ENCODE measurements around the gene FBXW9.

Gene FBXW9

DNA sequence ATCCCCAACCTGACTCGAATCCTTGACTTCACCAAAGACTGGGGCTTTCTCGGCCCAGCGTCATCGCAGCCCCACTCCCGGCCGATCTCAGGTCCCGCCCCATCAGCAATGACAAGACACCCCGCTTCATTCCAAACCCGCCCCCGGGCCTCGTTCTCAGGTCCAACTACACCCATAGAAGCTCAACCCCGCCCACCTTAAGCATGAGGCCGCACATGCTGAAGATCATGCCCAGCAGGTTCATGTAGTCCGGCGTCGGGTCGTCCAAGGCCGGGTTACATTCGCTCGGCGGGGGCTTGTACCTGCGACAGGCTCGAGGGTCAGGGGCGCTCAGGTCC is 27.5 kb downstream of the FBXW9 start:
- TF ChIP-seq, protein P1, sequence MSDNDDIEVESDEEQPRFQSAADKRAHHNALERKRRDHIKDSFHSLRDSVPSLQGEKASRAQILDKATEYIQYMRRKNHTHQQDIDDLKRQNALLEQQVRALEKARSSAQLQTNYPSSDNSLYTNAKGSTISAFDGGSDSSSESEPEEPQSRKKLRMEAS (IDR thresholded peaks at IDR 0.05) = peak; percentile 69
- TF ChIP-seq EP300 (IDR thresholded peaks at IDR 0.05; ENCODE audit: borderline replicate concordance) = no peak

DNA sequence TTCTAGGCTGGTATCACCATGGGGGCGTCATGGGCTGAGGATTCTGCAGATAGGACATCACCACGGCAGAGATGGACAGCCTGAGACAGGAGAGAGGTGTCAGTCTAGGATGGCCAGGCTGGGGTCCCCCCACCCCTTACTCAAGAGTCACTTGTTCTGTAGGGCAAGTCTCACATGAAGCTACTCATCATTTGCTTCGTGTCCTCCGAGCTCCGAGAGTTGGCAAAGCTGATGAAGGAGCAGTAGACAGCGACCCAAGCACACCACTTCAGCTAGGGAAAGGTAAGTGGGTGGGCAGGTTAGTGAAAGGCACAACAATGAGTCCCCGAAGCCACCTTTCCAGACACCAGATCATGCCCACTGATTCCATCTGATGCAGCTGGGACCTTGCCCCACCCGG is 28.1 kb downstream of the FBXW9 start:
- TF ChIP-seq TEAD4 (IDR thresholded peaks at IDR 0.05) (no peak), ZBTB7A (IDR thresholded peaks at IDR 0.05; ENCODE audit: low read depth) (no peak), TCF12 (IDR thresholded peaks at IDR 0.05; ENCODE audit: low read depth) (no peak), TAF1 (IDR thresholded peaks at IDR 0.05; ENCODE audit: low read depth) (no peak), YY1 (IDR thresholded peaks at IDR 0.05; ENCODE audit: low read depth) (no peak), CEBPB (IDR thresholded peaks at IDR 0.05) (no peak), FOXM1 (IDR thresholded peaks at IDR 0.05; ENCODE audit: borderline replicate concordance, low read depth) (no peak), RAD21 (IDR thresholded peaks at IDR 0.05; ENCODE audit: low read depth) (no peak), NFIC (IDR thresholded peaks at IDR 0.05) (no peak), EP300 (IDR thresholded peaks at IDR 0.05; ENCODE audit: borderline replicate concordance) (no peak), EGR1 (IDR thresholded peaks at IDR 0.05) (no peak), CREB1 (IDR thresholded peaks at IDR 0.05; ENCODE audit: low read depth) (no peak)
- TF ChIP-seq, protein P2, sequence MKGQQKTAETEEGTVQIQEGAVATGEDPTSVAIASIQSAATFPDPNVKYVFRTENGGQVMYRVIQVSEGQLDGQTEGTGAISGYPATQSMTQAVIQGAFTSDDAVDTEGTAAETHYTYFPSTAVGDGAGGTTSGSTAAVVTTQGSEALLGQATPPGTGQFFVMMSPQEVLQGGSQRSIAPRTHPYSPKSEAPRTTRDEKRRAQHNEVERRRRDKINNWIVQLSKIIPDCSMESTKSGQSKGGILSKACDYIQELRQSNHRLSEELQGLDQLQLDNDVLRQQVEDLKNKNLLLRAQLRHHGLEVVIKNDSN (IDR thresholded peaks at IDR 0.05) = no peak
- TF ChIP-seq, protein P3, sequence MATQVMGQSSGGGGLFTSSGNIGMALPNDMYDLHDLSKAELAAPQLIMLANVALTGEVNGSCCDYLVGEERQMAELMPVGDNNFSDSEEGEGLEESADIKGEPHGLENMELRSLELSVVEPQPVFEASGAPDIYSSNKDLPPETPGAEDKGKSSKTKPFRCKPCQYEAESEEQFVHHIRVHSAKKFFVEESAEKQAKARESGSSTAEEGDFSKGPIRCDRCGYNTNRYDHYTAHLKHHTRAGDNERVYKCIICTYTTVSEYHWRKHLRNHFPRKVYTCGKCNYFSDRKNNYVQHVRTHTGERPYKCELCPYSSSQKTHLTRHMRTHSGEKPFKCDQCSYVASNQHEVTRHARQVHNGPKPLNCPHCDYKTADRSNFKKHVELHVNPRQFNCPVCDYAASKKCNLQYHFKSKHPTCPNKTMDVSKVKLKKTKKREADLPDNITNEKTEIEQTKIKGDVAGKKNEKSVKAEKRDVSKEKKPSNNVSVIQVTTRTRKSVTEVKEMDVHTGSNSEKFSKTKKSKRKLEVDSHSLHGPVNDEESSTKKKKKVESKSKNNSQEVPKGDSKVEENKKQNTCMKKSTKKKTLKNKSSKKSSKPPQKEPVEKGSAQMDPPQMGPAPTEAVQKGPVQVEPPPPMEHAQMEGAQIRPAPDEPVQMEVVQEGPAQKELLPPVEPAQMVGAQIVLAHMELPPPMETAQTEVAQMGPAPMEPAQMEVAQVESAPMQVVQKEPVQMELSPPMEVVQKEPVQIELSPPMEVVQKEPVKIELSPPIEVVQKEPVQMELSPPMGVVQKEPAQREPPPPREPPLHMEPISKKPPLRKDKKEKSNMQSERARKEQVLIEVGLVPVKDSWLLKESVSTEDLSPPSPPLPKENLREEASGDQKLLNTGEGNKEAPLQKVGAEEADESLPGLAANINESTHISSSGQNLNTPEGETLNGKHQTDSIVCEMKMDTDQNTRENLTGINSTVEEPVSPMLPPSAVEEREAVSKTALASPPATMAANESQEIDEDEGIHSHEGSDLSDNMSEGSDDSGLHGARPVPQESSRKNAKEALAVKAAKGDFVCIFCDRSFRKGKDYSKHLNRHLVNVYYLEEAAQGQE (IDR thresholded peaks at IDR 0.05; ENCODE audit: low read depth) = no peak
- TF ChIP-seq, protein P1 (IDR thresholded peaks at IDR 0.05) = no peak

DNA sequence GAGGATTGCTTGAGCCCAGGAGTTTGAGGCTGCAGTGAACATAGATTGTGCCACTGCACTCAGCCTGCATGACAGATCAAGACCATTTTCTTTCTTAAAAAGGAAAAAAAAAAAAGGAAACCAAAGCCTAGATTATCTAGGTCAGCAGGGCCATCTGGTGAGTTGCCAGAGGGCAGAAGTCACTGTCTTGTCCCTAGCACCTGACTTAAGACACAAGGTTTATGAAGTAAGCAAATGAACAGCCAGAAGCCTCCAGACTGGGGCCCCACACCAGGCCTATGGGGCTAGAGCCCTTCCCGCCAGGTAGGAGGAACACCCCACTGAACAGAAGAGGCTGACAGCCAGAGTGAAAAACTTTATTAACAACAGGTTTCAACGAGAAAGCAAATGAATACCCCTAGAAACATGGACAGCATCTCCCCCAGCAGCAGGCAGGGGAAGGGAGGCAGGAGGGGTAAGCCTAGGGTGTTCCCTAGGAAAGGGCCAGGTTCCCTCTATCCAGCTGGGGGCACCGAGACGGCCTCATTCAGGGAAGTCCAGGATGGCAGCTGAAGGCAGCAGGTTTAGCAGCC is 28.6 kb downstream of the FBXW9 start:
- TF ChIP-seq EGR1 (IDR thresholded peaks at IDR 0.05) (no peak), TAF1 (IDR thresholded peaks at IDR 0.05; ENCODE audit: low read depth) (no peak), NFIC (IDR thresholded peaks at IDR 0.05) (no peak), EP300 (IDR thresholded peaks at IDR 0.05; ENCODE audit: borderline replicate concordance) (no peak), CEBPB (IDR thresholded peaks at IDR 0.05) (no peak), TEAD4 (IDR thresholded peaks at IDR 0.05) (no peak), FOXM1 (IDR thresholded peaks at IDR 0.05; ENCODE audit: borderline replicate concordance, low read depth) (no peak)
- TF ChIP-seq, protein P2 (IDR thresholded peaks at IDR 0.05) = no peak
- TF ChIP-seq, protein P1 (IDR thresholded peaks at IDR 0.05) = no peak
- TF ChIP-seq, protein P3 (IDR thresholded peaks at IDR 0.05; ENCODE audit: low read depth) = no peak

DNA sequence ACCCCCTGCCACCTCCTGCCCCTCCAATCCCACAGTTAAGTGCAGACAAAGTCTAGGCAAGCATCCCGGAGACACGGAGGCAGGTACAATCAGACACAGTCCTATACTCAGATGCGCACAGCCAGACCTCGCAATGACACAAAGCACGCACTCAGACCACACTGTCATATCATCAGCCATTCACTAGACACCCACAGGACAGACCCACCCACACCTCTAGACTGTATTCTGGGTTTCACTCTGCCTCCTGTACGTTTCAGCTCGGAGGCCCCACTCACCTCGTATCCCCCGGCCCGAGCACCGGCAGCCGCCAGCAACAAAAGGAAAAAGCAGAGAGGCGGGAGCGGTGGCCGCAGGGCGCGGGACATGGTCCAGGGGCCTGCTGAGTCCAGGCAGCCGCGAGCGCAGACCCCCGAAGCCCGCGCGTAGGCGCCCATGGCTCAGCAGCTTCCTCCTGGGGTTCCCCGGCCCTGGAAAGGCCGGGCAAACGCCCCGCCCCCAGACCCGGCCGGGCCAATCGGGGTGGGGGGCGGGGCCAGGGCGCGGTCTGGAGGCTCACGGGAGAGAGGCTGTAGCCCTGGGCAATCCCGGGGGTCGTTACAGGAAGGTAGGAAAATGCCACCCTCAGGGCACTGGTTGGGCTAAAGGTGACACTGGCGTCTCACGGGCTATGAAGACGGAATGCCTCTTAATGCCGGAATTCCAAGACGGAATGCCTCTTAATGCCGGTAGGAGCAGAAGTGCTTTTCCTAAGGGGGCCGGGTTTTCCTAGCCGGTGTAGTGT is 30.0 kb downstream of the FBXW9 start, which contains the start of the genes MAN2B1 and WDR83:
Gene MAN2B1, minus strand, starts transcription at position 478 of the 784 bp plus-strand sequence. Its CDS starts 41 bp downstream, at position 437.
Gene WDR83, plus strand, starts transcription at position 543 of the 784 bp plus-strand sequence. CDS start 2,984 bp downstream, outside the sequence.
- peak; percentile 55; the same call in 1 of the 2 replicates for TF ChIP-seq TAF1 (IDR thresholded peaks at IDR 0.05; ENCODE audit: low read depth)
- 0 out of 2 replicates have a peak, but pooled peaks have one; percentile 3 for TF ChIP-seq EGR1 (IDR thresholded peaks at IDR 0.05)
- no peak for TF ChIP-seq TCF12 (IDR thresholded peaks at IDR 0.05; ENCODE audit: low read depth)
- peak; percentile 79; the same call in 1 of the 2 replicates for TF ChIP-seq ZBTB7A (IDR thresholded peaks at IDR 0.05; ENCODE audit: low read depth)

DNA sequence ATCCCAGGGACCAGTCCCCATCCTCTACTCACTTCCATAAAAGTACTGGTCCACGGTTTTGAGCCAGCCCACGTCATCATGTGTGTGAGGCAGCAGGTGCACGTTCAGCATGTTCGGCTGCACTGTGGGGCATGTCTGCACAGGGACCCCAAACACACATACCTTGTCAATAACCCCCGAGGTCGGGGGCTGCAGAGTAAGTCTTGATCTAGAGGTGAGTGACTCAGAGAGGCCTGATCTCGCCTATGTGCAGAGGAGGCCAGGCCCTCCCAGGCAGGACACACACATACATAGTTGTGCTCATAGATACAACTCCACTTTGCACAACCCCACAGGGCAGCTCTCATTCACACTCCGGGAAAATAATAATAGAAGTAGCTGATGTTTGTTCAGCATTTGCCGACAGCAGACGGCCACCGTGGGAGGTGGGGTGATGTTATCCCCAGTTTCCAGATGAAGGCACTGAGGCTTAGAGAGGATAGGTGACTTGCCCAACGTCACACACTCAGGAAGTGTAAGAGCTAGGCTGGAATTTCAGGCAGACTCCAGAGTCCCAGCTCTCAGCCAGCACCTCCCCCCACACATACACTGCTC is 30.7 kb downstream of the FBXW9 start:
- TF ChIP-seq TAF1 (IDR thresholded peaks at IDR 0.05; ENCODE audit: low read depth) (no peak), RAD21 (IDR thresholded peaks at IDR 0.05; ENCODE audit: low read depth) (no peak), FOXM1 (IDR thresholded peaks at IDR 0.05; ENCODE audit: borderline replicate concordance, low read depth) (no peak), CREB1 (IDR thresholded peaks at IDR 0.05; ENCODE audit: low read depth) (no peak)

DNA sequence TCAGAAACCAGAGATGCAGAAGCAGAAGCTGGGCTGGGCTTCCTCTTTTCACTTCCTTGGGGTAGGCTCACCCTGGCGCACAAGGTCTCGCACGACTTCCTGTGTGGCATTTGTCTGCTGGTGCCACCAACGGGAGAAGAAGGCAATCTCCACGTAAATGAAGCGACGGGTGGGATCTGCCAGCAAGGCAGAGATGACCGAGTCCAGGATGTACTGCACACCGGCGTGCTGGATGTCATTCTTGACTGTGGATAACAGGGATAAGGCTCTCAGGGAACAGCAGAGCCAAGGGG is 31.2 kb downstream of the FBXW9 start:
- TF ChIP-seq CREB1 (IDR thresholded peaks at IDR 0.05; ENCODE audit: low read depth) = no peak
- TF ChIP-seq ZBTB7A (IDR thresholded peaks at IDR 0.05; ENCODE audit: low read depth) = no peak
